Measurements from ENCODE around the gene SPSB1. TPM values are rescaled to one million over a fixed set of nuclear protein-coding genes. Genes with fewer than 3 reads are reported as not detected.
A peak's percentile ranks its signal among the peaks of the same experiment; 100 is the strongest.

SPSB1 gene
- total and polyA plus RNA-seq, 2 of the 4 experiments (the other 2 are of a cell fraction) = 16.7 to 19.8 TPM

DNA sequence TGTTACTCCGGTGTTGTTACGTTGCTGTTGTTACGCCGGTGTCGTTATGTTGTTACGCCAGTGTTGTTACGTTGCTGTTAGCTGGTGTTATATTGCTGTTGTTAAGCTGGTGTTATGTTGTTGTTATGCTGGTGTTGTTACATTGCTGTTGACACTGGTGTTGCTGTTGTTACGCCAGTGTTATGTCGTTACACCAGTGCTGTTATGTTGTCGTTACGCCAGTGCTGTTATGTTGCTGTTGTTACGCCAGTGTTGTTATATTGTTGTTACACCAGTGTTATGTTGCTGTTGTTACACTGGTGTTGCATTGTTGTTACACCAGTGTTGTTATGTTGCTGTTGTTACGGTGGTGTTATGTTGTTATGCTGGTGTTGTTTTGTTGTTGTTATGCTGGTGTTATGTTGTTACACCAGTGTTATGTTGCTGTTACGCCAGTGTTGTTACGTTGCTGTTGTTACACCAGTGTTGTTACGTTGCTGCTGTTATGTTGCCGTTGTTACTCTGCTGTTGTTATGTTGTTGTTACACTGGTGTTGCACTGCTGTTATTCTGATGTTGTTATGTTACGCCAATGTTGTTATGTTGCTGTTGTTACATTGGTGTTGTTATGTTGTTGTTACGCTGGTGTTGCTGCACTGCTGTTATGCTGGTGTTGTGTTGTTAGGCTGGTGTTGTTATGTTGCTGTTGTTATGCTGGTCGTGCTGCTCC, 32.5 kb upstream of the SPSB1 start:
- H2BK15ac ChIP-seq (ENCODE audit: low read depth, low read length) = no peak overlapping the region
- dilution Hi-C loops (cut with HindIII; ENCODE audit: low sequenced_read_pairs, unreplicated experiment) = no loop called here
- no peak overlapping the region for H3K56ac ChIP-seq (ENCODE audit: extremely low read depth, insufficient read depth, low read length)
- intact Hi-C loops (cut with micrococcal nuclease) = no loop called here
- H3K27ac ChIP-seq (ENCODE audit: insufficient read depth, low read length) = no peak overlapping the region
- peaks cover 22% of the 10 kb centered on the region; the same call in 1 of the 2 replicates for H4K20me1 ChIP-seq (ENCODE audit: insufficient read depth, low read length)
- no peak overlapping the region for H3K18ac ChIP-seq (ENCODE audit: low read depth, low read length)
- H2BK5ac ChIP-seq (ENCODE audit: low read depth, low read length, poor library complexity, severe bottlenecking) = no peak overlapping the region
- H2BK120ac ChIP-seq (ENCODE audit: low read depth, low read length) = no peak overlapping the region
- no TSS peak for BruUV-seq (replicated peaks)
- H3K14ac ChIP-seq (replicated peaks; ENCODE audit: low read depth, low read length) = no peak overlapping the region
- WGBS, 2 experiments (ENCODE audit: extremely low coverage in 2 of 2, insufficient read length in 1 of 2) = 95% methylated on average over 12 of the region's 20 CpGs; no CpG with 5 or more reads in 1 of the 2 experiments
- H4K91ac ChIP-seq (ENCODE audit: insufficient read depth, low read depth, low read length) = no peak overlapping the region
- no peak overlapping the region for H3K4me2 ChIP-seq (ENCODE audit: low read depth, low read length)
- ChIA-PET POLR2A (ENCODE audit: unreplicated experiment) (no interaction called here), CTCF (no interaction called here)
- no peaks in the 10 kb centered on the region for H3K27me3 ChIP-seq (ENCODE audit: control insufficient read depth, insufficient read depth, low read length)
- H3K23ac ChIP-seq (ENCODE audit: low read depth, low read length) = no peak overlapping the region
- H4K8ac ChIP-seq (ENCODE audit: low read depth in 2 of 2, low read length in 2 of 2) = no peak overlapping the region
- no peak for ATAC-seq (ENCODE audit: low read depth)
- H2BK20ac ChIP-seq (ENCODE audit: low read depth, low read length) = no peak overlapping the region
- no peak overlapping the region for H3K9ac ChIP-seq (ENCODE audit: low read depth, low read length)
- no peaks in the 10 kb centered on the region for H3K9me3 ChIP-seq (ENCODE audit: control insufficient read depth, insufficient read depth, low read length)
- no peak overlapping the region for H4K5ac ChIP-seq (ENCODE audit: low read depth, low read length)
- H2AK9ac ChIP-seq (replicated peaks; ENCODE audit: low read depth, low read length, poor library complexity) = no peak overlapping the region
- DNase-seq = no peak
- no peaks in the 10 kb centered on the region for H3K4me1 ChIP-seq (ENCODE audit: control insufficient read depth, insufficient read depth, low read length)
- TF ChIP-seq MAZ (IDR thresholded peaks at IDR 0.05; ENCODE audit: borderline replicate concordance, low read depth, low read length) (no peak), POLR2A (IDR thresholded peaks at IDR 0.05; ENCODE audit: low read depth, low read length) (no peak), RFX5 (IDR thresholded peaks at IDR 0.05; ENCODE audit: low read depth, low read length) (no peak), ELK1 (IDR thresholded peaks at IDR 0.05; ENCODE audit: borderline replicate concordance, low read depth, low read length) (no peak), FOS (IDR thresholded peaks at IDR 0.05; ENCODE audit: low read depth, low read length) (no peak), MAFK (IDR thresholded peaks at IDR 0.05; ENCODE audit: low read depth, low read length) (no peak), BHLHE40 (IDR thresholded peaks at IDR 0.05; ENCODE audit: low read depth, low read length) (no peak), SMC3 (IDR thresholded peaks at IDR 0.05; ENCODE audit: low read depth, low read length) (no peak), CEBPB (IDR thresholded peaks at IDR 0.05; ENCODE audit: low read depth, low read length) (no peak), NFE2L2 (IDR thresholded peaks at IDR 0.05; ENCODE audit: low read depth, low read length) (no peak), RCOR1 (IDR thresholded peaks at IDR 0.05; ENCODE audit: insufficient replicate concordance, low read length) (no peak), RAD21 (IDR thresholded peaks at IDR 0.05; ENCODE audit: low read length) (no peak), MXI1 (IDR thresholded peaks at IDR 0.05; ENCODE audit: borderline replicate concordance, low read depth, low read length) (no peak), CHD1 (IDR thresholded peaks at IDR 0.05; ENCODE audit: low read depth, low read length) (no peak)
- TF ChIP-seq, protein P1, sequence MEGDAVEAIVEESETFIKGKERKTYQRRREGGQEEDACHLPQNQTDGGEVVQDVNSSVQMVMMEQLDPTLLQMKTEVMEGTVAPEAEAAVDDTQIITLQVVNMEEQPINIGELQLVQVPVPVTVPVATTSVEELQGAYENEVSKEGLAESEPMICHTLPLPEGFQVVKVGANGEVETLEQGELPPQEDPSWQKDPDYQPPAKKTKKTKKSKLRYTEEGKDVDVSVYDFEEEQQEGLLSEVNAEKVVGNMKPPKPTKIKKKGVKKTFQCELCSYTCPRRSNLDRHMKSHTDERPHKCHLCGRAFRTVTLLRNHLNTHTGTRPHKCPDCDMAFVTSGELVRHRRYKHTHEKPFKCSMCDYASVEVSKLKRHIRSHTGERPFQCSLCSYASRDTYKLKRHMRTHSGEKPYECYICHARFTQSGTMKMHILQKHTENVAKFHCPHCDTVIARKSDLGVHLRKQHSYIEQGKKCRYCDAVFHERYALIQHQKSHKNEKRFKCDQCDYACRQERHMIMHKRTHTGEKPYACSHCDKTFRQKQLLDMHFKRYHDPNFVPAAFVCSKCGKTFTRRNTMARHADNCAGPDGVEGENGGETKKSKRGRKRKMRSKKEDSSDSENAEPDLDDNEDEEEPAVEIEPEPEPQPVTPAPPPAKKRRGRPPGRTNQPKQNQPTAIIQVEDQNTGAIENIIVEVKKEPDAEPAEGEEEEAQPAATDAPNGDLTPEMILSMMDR (conservative IDR thresholded peaks at IDR 0.05; ENCODE audit: low read depth, low read length) = no peak
- TF ChIP-seq, protein P2, sequence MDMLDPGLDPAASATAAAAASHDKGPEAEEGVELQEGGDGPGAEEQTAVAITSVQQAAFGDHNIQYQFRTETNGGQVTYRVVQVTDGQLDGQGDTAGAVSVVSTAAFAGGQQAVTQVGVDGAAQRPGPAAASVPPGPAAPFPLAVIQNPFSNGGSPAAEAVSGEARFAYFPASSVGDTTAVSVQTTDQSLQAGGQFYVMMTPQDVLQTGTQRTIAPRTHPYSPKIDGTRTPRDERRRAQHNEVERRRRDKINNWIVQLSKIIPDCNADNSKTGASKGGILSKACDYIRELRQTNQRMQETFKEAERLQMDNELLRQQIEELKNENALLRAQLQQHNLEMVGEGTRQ (IDR thresholded peaks at IDR 0.05; ENCODE audit: low read depth, low read length) = no peak
- peak overlapping the region; percentile 13; the same call in 1 of the 2 replicates for H2AK5ac ChIP-seq (ENCODE audit: low read depth, low read length)
- no peak overlapping the region for H3K4me3 ChIP-seq (ENCODE audit: insufficient read depth, low read depth, low read length)
- H3K79me1 ChIP-seq (ENCODE audit: low read depth in 1 of 2, low read length in 2 of 2) = peaks cover 28 to 49% of the 10 kb centered on the region in 2 experiments
- in situ Hi-C loops (cut with MboI; ENCODE audit: low sequenced_read_pairs) = no loop called here
- no peak overlapping the region for H2AFZ ChIP-seq (replicated peaks; ENCODE audit: low read length, poor library complexity)
- peaks cover 9% of the 10 kb centered on the region for H3K9me1 ChIP-seq (ENCODE audit: insufficient read depth, low read length)
- no peak overlapping the region for H3K4ac ChIP-seq (ENCODE audit: low read depth, low read length)
- peaks cover 33% of the 10 kb centered on the region for H3K36me3 ChIP-seq (ENCODE audit: control insufficient read depth, insufficient read depth, low read length)

Data from IMR-90 (cell line).